Calu3 (cell line): ENCODE data around the gene IER3. TPM values are rescaled to one million over a fixed set of nuclear protein-coding genes. Genes with fewer than 3 reads are reported as not detected.

Experiments
- BruUV-seq: library from RNA; stranded (reverse); fragments of 400-500 nt; replicated peaks from 2 replicates; lab custom pipeline; 2021; lab: Mats Ljungman, UMichigan
- CTCF ChIA-PET: fragments of 300-600 bp; sonication (Branson Sonifier 250); formaldehyde crosslinking; loops from one replicate; lab custom pipeline; 2022; ENCODE audit warnings: antibody characterized with exemption; lab: Charles Lee
- DNase-seq: peaks from one replicate; pipeline ENCODE4 v3.0.0; 2022
- H3K27ac Mint-ChIP-seq: one replicate; pipeline ENCODE4 v1.8.0; 2022; ENCODE audit warnings: mixed read lengths; ENCODE audit not compliant: unreplicated experiment
- H3K27me3 Mint-ChIP-seq: one replicate; pipeline ENCODE4 v1.8.0; 2022; ENCODE audit warnings: mixed read lengths; ENCODE audit not compliant: unreplicated experiment
- H3K36me3 Mint-ChIP-seq: one replicate; pipeline ENCODE4 v1.8.0; 2022; ENCODE audit warnings: mild to moderate bottlenecking, moderate library complexity, mixed read lengths; ENCODE audit not compliant: insufficient read depth, unreplicated experiment
- H3K4me1 Mint-ChIP-seq: one replicate; pipeline ENCODE4 v1.8.0; 2022; ENCODE audit warnings: mild to moderate bottlenecking, low read depth, mixed read lengths; ENCODE audit not compliant: unreplicated experiment
- H3K4me3 Mint-ChIP-seq: one replicate; pipeline ENCODE4 v1.8.0; 2022; ENCODE audit warnings: mild to moderate bottlenecking, low read depth, moderate library complexity, mixed read lengths; ENCODE audit not compliant: unreplicated experiment
- H3K9me3 Mint-ChIP-seq: one replicate; pipeline ENCODE4 v1.8.0; 2022; ENCODE audit warnings: low read depth, mixed read lengths; ENCODE audit not compliant: unreplicated experiment
- intact Hi-C: fragments of 100-400 bp; cut with micrococcal nuclease; formaldehyde crosslinking; loops from one replicate; pipeline ENCODE4 v1.10.0; 2022; ENCODE audit not compliant: unreplicated experiment
- total RNA-seq: library from RNA; stranded (reverse); gene quantifications from 2 replicates; pipeline ENCODE4 v1.2.3, GENCODE V29; 2022
- TF ChIP-seq, protein P1 (sequence below): fragments of 200-600 bp; IDR thresholded peaks from one replicate; pipeline ENCODE4 v1.8.0; 2022; ENCODE audit warnings: antibody characterized with exemption; ENCODE audit not compliant: unreplicated experiment

IER3 gene
- total RNA-seq, 1 experiment from 2014 or later: 458 TPM

DNA sequence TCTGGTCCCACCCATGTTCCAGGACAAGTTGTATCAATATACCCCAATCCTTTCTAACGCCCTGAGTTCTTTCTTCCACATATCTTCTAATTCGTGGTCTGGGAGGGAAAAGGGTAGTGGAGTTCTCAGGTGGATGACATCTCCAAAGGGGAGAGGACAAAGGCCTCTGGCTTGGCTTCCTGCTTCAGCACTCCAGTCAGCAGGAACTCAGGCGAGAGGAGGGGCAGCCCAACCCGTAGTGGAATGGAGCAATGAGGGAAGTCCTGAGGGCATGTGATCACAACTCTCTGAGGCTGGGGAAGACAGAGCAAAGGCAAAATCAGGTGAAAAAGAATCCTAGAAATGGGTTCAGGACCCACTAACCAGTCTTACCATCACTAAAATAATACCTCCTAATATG lies 44.0 kb downstream of the IER3 start:
- H3K4me3 Mint-ChIP-seq: no peak overlapping the region
- H3K4me1 Mint-ChIP-seq: peaks cover 1% of the 10 kb centered on the region
- DNase-seq: no peak
- peaks cover 36% of the 10 kb centered on the region for H3K36me3 Mint-ChIP-seq
- no peak overlapping the region for H3K27ac Mint-ChIP-seq
- TF ChIP-seq, protein P1, sequence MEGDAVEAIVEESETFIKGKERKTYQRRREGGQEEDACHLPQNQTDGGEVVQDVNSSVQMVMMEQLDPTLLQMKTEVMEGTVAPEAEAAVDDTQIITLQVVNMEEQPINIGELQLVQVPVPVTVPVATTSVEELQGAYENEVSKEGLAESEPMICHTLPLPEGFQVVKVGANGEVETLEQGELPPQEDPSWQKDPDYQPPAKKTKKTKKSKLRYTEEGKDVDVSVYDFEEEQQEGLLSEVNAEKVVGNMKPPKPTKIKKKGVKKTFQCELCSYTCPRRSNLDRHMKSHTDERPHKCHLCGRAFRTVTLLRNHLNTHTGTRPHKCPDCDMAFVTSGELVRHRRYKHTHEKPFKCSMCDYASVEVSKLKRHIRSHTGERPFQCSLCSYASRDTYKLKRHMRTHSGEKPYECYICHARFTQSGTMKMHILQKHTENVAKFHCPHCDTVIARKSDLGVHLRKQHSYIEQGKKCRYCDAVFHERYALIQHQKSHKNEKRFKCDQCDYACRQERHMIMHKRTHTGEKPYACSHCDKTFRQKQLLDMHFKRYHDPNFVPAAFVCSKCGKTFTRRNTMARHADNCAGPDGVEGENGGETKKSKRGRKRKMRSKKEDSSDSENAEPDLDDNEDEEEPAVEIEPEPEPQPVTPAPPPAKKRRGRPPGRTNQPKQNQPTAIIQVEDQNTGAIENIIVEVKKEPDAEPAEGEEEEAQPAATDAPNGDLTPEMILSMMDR: no peak
- intact Hi-C loops: no loop called here
- no TSS peak for BruUV-seq
- CTCF ChIA-PET: no interaction called here
- no peaks in the 10 kb centered on the region for H3K9me3 Mint-ChIP-seq
- no peaks in the 10 kb centered on the region for H3K27me3 Mint-ChIP-seq

DNA sequence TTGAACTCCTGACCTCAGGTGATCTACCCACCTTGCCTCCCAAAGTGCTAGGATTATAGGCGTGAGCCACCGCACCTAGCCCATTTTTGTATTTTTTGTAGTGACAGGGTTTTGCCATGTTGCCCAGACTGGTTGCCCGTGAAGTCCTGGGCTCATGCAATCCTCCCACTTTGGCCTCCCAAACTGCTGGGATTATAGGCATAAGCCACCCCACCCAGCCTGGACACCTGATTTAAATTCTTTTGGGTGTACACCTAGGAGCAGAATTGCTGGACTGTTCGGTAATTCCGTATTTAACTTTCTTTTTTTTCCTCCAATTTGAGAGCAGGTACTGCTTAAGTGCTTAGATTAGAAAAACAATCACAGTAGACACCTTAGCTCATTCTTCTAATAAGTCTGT lies 47.9 kb downstream of the IER3 start:
- Mint-ChIP-seq H3K4me1 (peaks cover 21% of the 10 kb centered on the region), H3K36me3 (peaks cover 14% of the 10 kb centered on the region), H3K4me3 (no peak overlapping the region), H3K27ac (no peak overlapping the region), H3K27me3 (no peaks in the 10 kb centered on the region), H3K9me3 (no peaks in the 10 kb centered on the region)
- intact Hi-C loops: no loop called here
- CTCF ChIA-PET: interaction anchor here (2.0 kb wide), 1 partner anchor 21 kb away, joined by 14 read pairs; the partner anchor contains the start of gene MDC1
- BruUV-seq: no TSS peak
- DNase-seq: no peak
- TF ChIP-seq, protein P1: no peak

Other genes starting within 250 kb of the IER3 start
- gene GNL1, start 188.1 kb downstream of the IER3 start, total RNA-seq: 68.4 and 81.3 TPM in 2 replicates
- gene PRR3, start 187.3 kb downstream of the IER3 start, total RNA-seq: 21.0 and 21.5 TPM in 2 replicates
- 88.3 and 92.4 TPM in 2 replicates for gene ABCF1, start 173.1 kb downstream of the IER3 start, total RNA-seq
- 119 and 134 TPM in 2 replicates for gene PPP1R10, start 127.3 kb downstream of the IER3 start, total RNA-seq
- gene MRPS18B, start 126.7 kb downstream of the IER3 start, total RNA-seq: 103 and 107 TPM in 2 replicates
- gene ATAT1, start 117.7 kb downstream of the IER3 start, total RNA-seq: 23.0 and 30.0 TPM in 2 replicates
- gene C6orf136, start 97.4 kb downstream of the IER3 start, total RNA-seq: 25.3 and 32.4 TPM in 2 replicates
- 51.6 and 55.6 TPM in 2 replicates for gene DHX16, start 71.5 kb downstream of the IER3 start, total RNA-seq
- 22.0 and 28.2 TPM in 2 replicates for gene PPP1R18, start 57.9 kb downstream of the IER3 start, total RNA-seq
- gene NRM, start 53.6 kb downstream of the IER3 start, total RNA-seq: 22.8 and 30.2 TPM in 2 replicates
- 62.4 and 66.6 TPM in 2 replicates for gene MDC1, start 27.3 kb downstream of the IER3 start, total RNA-seq
- 967 and 1,123 TPM in 2 replicates for gene TUBB, start 24.2 kb downstream of the IER3 start, total RNA-seq
- gene FLOT1, start 1.9 kb downstream of the IER3 start, total RNA-seq: 240 and 243 TPM in 2 replicates
- gene DDR1, start 140.0 kb upstream of the IER3 start, total RNA-seq: 489 and 580 TPM in 2 replicates
- gene GTF2H4, start 163.7 kb upstream of the IER3 start, total RNA-seq: 70.5 and 80.0 TPM in 2 replicates
- gene VARS2, start 169.7 kb upstream of the IER3 start, total RNA-seq: 33.0 and 34.2 TPM in 2 replicates
- gene SFTA2, start 187.6 kb upstream of the IER3 start, total RNA-seq: 184 and 246 TPM in 2 replicates
- 0.07 and 0.15 TPM in 2 replicates for gene MUCL3, start 196.4 kb upstream of the IER3 start, total RNA-seq
- not detected in 2 replicates for gene MUC21, start 239.2 kb upstream of the IER3 start, total RNA-seq